GM21825 (cell line): ENCODE measurements around the gene TCP10L.
A peak's percentile ranks its signal among the peaks of the same experiment; 100 is the strongest.
"Not testable (repeated sequence)": the region's sequence is repeated elsewhere in the genome, so short reads cannot be mapped to it uniquely, and the experiment has no call there.

Experiments
- ATAC-seq: cut with Tn5 transposase; IDR thresholded peaks from one replicate; pipeline ENCODE4 v1.9.1; 2021; ENCODE audit warnings: mild to moderate bottlenecking, moderate library complexity; ENCODE audit not compliant: unreplicated experiment

Gene TCP10L

GRCh38 chr21:32587651-32588050 is 2.3 kb upstream of the TCP10L start:
- no peak for ATAC-seq

- ATAC-seq, result no peak
These were observed 1.8 kb upstream of the TCP10L start for GRCh38 chr21:32587120-32587519.

DNA sequence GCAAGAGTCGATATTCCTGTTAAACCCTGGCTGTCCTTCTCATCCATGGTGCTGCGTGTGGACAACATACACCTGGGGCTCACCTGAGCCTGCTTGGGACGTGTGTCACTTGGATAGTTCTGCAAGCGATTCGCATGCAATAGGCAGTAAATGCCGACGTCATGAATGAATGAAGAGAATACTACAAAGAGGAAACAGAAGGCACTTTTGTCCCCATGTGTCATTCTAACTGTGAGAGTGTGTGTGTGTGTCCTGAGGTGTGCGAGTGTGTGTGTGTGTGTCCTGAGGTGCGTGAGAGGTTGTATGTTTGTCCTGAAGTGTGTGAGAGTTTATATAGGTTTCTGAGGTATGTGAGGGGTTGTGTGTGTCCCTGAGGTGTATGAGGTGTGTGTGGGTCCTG is 647 bp upstream of the TCP10L start:
- no peak for ATAC-seq

DNA sequence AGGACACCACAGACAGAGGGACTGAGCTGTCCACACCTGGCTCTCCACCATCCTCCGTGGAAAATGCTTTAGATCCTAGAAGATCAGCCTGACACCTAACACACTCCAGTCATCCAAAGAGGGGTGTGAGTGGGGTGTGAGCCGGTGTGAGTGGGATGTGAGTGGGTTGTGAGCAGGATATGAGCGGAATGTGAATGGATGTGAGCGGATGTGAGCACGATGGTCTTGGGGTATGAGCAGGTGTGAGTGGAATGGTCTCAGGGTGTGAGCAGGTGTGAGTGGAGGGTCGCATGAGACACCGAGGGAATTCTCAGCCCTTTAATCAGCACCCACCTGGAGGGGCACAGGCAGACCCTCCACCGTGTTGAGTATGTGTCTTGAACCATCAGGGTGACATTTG is 851 bp downstream of the TCP10L start:
- no peak for ATAC-seq

GRCh38 chr21:32581732-32582131 is 3.6 kb downstream of the TCP10L start:
- no peak for ATAC-seq

- ATAC-seq, result no peak
These were observed 4.4 kb downstream of the TCP10L start for GRCh38 chr21:32580949-32581348.

GRCh38 chr21:32578107-32578691 is 7.1 kb downstream of the TCP10L start:
- no peak for ATAC-seq

DNA sequence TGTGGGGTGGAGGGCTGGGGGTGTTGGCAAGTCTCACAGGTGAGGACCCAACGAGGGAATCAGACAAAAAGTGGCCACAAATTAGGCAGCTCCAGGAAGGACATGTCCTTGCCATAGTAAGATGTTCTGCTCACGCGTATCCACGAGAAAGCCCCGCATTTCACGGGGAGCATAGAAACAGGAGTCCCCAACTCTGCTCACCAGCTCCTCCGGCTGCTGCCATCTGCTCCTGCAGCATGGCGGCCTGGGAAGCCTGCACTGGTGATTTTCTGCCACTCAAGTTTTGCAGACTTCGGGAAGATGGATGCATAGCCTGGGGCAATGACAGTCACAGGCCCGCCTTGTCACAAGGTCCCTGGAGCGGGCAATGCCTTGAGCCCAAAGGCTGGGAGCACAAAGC is 9.3 kb downstream of the TCP10L start:
- no peak for ATAC-seq

DNA sequence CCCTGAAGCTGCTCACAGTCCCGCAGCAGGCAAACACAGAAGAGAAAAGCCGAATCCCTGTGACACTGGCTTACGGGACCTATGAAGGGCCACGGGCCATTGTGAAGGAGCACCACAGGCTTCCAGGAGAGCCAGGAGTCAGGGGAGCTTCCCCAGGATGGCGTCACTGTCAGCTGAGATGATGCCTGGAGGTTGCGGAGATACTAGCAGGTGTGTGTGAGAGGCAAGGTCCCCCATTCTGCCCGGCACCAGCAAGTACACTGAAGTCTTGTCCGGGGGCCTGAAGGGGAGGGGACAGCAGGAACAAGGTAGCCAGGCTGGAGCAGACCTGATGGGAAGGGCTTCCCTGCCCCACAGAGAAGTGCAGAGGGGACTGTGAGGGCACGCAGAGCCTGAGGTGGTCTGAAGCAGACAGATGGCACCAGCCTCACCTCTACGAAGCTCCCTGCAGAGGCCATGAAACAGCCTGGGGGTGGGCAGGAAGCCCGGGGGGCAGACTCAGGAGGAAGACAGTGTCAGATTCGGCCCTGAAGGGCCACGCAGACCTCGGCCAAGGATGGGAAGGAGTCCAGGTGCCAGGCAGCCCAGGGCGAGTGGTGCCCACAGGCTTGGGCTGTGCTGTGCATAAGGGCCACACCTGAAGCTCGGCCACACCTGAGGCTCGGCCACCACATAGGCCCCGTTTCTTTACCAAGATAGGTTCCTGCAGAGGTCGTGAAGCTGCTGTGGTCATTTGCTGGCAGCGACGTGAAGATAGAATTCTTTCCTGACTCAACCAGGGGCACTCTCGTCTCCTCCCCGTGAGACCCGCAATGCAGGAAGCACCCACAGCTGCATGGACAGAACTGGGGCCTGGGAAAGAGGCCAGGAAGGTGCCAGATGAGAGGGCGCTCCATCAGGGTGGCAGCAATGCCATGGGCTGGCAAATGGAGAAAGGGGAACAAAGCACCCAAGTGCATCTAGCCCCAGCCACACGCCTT is 10.1 kb downstream of the TCP10L start:
- ATAC-seq, result no peak

- ATAC-seq, result no peak
These were observed 12.5 kb downstream of the TCP10L start for GRCh38 chr21:32572574-32573420.

DNA sequence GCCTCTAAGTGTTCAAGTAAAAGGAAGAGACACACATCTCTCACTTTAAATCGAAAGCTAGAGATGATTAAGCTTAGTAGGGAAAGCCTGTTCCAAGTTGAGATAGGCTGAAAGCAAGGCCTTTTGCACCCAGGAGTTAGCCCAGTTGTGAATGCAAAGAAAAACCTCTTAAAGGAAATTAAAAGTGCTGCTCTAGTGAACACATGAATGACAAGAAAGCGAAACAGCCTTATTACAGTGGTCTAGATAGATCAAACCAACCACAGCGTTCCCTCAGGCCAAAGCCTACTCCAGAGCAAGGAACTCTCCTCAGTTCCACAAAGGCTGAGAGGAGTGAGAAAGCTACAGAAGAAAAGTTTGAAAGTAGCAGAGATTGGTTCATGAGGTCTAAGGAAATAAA is 14.9 kb downstream of the TCP10L start:
- no peak for ATAC-seq

DNA sequence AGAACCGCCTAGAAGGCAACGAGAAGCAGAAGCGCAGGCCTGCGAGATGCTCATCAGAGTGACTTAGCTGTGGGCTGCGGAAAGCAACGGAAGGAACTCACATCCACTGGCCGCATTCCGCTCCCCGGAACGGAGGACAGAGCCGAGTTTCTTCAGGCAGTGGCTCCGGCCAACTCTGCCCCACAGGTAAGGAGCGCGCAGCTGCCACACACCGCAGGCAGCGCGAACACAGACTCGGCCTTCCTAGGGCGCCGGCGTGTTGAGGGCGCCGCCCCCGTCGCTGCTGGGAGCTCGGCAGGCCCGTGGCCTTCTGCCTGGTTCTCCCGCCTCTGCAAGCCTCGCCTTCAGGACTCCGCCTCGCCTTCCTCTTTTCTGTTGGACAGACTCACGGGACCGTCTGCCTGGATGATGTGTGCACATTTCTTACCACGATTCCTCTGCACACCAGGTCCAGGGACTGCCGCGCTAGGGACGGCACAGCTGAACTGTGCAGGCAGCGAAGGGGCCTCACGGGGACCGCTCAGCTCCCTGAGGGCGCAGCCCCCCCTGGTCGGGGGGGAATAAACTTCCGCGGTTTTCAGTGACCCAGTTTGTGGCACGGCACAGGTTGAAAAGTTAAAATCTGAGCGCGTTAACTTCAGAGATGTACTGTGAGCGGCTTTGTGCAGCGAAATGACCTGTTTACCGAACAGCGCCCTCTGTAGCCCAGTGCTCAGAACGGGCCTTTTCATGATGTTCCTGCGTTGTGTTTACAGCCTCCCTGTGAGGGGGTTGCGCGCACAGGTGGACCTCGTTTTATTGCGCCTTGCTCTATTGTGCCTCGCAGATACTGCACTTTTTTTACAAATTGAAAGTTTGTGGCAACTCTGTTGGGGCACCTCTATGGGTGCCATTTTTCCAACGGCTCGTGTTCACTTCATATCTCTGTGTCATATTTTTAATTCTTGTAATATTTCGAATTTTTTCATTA is 15.8 kb downstream of the TCP10L start:
- peak; percentile 75 for ATAC-seq

GRCh38 chr21:32567626-32568025 is 17.7 kb downstream of the TCP10L start:
- ATAC-seq, result no peak

- ATAC-seq, result no peak
These were observed 18.5 kb downstream of the TCP10L start for GRCh38 chr21:32566741-32567389.

DNA sequence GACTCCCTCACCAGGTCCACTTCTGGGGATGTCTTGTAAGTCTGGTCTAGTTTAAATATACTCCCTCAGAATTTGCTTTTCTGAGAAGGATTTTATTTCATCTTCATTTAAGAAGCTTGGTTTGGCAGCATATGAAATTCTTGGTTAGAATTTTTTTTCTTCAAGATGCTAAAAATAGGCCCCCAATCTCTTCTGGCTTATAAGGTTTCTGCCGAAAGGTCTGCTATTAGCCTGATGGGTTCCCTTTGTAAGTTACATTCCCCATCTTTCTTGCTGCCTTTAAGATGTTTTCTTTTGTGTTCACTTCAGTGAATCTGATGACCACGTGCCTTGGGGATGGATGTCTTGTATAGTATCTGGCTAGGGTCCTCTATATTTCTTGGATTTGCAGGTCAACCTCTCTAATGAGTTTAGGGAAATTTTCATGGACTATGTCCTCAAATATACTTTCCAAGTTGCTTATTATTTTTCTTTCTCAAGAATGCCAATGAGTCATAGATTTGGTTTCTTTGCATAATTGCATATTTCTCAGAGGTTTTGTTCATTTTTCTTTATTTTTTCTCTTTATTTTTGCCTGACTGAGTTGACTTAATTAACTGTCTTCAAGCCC is 19.4 kb downstream of the TCP10L start:
- ATAC-seq, result no peak

GRCh38 chr21:32562915-32563314 is 22.4 kb downstream of the TCP10L start:
- ATAC-seq, result no peak

DNA sequence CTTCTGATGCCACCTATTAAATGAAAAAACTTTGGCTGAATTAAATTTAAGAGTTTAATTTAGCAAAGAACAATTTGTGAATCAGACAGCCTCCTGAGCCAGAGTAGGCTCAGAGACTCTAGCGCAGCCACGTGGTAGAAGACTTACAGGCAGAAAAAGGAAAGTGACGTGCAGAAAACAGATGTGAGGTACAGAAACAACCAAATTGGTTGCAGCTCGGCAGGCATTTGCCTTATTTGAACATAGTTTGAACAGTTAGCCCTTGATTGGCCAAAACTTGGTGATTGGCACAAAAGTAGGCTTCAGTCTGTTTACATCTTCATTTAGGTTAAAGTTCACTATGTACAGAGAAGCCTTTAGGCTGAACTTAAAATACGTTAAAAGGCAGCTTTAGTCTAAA is 22.9 kb downstream of the TCP10L start:
- no peak for ATAC-seq

- not testable (repeated sequence) for ATAC-seq
These were observed 23.8 kb downstream of the TCP10L start for GRCh38 chr21:32561476-32561875.

GRCh38 chr21:32560896-32561295 is 24.4 kb downstream of the TCP10L start:
- ATAC-seq, result no peak
